ENCODE data around the gene BCL2L14.

GRCh38 chr12:12107678-12108077 lies 36.9 kb downstream of the BCL2L14 start:
- TF ChIP-seq CTCF (IDR thresholded peaks at IDR 0.05; ENCODE audit: insufficient read depth, low read length) (no peak), REST (IDR thresholded peaks at IDR 0.05; ENCODE audit: insufficient replicate concordance, low read depth) (no peak), SPI1 (IDR thresholded peaks at IDR 0.05; ENCODE audit: borderline replicate concordance, low read depth) (no peak), GABPA (IDR thresholded peaks at IDR 0.05; ENCODE audit: low read depth) (no peak)
